DMS 273 (cell line): ENCODE results near the gene EGFR.

Source experiments
- DNase-seq: peaks from one replicate; lab custom pipeline; 2025; ENCODE audit not compliant: unreplicated experiment; lab: John Stamatoyannopoulos, UW

EGFR gene

DNA sequence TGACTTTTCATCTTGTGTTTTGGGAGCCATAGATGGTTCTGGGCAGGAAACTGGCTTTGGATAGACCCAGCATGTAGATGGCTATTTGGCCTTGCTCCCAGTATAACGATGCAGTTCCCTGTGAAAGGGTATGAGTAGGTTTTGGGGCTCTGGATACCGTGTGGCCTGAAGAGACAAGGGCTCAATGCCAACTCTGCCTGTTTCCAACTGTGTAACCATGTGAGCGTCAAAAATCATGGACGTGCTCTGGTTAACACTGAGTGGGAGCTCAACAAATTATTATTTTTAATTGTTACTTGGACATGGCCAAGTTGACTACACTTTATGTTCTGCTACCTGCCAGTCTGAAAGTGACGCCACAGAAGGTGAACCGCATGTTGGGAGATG is 41.8 kb downstream of the EGFR start:
- no peak for DNase-seq

DNA sequence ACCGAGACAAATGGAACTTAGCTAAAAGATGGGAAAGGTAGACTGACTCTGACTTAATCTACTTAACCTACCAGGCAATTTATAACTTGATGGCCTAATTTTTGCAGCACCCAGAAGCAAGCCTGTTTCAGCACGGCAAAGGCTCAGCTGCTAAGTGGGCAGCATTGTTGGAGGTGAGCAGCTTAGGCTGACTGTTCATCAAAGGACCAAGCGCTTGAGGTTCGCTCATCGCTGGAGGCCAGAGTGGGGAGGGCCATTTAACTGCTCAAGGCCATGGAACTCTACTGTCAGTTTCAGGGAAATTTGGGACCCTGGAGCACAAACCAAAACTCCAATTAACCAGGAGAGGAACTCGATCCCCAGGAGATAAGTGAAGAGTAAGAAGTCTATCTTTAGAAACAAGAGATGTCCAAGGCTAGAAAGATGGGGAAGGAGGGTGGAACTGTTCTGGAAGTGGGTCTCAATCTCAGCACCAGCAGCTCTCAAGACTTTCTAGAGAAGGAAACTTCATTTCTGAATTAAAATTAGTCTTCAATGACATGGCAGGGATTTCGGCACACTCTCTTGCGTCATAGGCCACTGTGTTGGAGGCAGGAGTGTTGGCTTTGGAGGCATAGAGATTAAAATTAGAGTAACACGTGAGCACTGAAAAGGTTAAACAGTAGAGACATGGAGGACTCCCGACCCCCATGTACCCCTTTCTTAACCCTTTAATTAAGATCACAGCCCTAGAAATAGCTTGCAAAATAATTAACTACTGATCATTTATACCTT is 43.1 kb downstream of the EGFR start:
- no peak for DNase-seq

DNA sequence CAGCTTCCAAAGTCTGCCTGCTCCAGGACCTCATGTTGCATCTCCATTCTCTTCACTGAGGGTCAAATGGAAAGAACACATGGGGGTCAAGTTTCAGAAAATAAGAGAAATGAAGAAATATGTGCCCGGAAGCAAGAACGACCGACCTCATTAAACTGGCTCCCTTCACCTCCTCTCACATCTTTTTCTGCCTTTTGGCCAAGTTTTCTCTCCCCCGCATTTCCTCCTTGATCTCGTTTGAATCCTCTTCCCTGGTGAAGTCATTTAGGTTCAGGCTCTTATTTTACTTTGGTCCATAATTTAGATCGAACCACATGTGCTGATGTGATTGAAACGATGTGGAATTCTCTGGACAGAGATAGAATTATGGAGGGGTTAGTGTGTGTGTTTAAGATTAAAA is 44.2 kb downstream of the EGFR start:
- no peak for DNase-seq

DNA sequence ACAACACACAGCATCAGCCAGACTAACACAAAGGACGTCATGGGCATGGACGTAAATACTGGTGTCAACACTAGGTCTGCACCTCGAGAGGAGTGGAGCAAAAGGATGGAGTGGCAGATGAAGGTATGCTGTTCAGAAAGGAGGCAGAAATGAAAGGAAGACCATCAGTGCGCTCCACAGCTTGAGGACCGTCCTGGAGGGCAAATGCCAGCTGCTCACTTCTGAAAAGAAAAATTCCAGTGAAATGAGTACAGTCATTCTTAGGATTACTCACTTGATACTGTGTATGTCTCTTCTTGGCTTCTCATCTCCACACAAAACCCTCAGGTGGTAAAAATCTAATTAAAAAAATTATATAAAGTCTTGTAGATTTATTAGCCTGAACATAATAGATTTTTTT is 44.8 kb downstream of the EGFR start:
- DNase-seq = no peak

DNA sequence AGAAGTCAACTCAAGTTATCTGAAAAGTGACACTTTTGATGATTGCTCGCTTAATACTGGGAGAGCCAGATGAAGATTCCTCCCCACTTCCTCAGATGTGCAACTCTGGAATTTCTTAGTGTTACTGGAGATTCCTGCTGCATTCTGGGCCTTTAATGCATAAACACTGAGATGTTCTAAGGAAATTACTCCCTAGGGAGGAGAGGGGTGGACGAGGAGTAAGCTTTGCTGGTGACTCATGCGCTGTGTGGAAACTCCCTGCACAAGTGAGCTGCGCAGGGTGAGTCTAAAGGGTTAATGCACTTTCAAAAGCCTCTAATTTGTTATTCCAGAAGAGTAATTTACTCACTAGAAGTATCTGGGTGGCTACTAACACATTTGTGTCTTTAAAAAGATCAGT is 46.3 kb downstream of the EGFR start:
- DNase-seq = peak; percentile 22

DNA sequence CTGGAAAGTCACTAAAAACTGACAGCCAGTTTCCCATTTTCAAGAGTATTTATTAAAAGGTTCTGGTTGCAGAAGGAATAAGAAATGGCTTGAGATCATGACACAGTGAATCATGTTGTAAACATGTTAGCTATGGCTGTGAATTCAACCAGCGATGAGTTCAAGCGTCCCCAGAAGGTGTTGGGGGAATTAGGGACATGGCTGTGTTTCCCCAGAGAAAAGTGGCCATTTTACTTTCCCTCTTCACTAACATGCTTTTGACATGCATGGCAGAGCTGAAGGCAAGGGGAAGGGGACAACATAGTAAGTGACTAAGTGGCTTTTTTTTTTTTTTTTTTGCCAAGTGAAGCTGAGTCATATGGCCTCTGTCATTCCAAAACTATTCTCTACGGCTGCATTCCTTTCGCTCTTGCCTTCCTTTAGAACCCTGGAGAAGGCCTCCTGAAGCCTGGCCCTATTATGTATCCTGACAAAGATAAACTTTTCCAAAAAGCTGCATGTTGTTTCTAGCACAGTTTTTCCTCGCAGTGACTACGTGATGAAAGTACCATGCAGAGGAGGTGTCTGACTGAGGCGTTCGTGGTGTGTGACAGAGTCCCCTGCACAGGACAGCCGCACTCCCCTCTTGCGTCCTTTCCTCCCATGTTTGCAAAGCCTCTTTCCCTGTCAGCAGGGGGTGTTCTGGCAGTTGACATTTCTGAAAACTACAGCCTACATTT is 46.9 kb downstream of the EGFR start:
- DNase-seq = no peak

DNA sequence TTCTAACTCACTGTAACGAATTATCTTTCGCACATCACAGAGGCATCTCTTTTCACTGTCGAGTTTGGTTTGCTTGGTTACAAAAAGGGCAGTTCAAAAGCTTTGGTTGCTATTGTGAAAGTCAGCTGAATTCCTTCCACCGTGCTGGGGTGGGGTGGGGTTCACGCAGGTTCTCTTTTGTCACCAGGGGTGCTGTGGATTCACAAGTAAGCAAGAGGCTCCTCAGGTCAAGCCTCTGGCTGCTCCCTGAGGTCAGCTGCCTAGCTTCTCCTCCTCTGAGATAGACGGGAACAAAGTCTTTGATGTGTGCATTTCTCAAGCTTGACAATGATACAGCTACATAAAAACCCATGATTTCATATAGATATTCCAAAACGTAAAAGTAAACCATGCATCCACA is 47.7 kb downstream of the EGFR start:
- no peak for DNase-seq

DNA sequence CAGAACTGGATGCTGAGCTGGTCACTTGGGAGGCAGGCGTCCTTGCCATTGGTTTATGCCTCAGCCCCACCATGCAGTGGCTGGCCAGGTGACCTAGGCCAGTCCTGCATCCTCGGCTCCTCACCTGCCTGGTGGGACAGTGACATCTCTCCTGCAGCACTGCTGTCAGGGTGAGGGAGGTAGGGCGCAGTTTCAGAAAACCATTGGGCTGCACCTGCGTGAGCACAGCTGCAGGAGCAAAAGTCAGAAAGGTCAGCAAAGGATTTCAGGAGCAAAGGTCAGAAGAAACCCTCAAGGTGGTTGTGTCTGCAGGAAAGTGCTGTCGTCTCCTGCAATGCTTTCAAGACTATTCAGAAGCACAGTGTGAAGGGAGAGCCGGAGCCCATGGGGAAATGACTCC is 48.1 kb downstream of the EGFR start:
- no peak for DNase-seq

DNA sequence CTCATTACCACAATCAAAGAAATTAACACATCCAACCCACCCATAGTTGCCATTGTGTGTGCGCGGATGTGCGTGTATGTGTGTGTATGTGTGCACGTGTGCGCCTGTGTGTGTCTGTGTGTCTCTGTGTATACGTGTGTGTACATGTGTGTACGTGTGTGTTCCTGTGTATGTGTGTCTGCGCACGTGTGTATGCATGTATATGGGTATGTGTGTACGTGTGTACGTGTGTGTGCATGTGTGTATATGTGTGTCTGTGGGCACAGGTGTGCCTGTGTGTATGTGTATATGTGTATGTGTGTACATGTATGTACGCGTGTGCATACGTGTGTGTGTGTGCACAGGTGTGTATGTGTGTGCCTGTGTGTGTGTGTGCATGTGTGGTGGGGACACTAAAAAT is 48.9 kb downstream of the EGFR start:
- no peak for DNase-seq

DNA sequence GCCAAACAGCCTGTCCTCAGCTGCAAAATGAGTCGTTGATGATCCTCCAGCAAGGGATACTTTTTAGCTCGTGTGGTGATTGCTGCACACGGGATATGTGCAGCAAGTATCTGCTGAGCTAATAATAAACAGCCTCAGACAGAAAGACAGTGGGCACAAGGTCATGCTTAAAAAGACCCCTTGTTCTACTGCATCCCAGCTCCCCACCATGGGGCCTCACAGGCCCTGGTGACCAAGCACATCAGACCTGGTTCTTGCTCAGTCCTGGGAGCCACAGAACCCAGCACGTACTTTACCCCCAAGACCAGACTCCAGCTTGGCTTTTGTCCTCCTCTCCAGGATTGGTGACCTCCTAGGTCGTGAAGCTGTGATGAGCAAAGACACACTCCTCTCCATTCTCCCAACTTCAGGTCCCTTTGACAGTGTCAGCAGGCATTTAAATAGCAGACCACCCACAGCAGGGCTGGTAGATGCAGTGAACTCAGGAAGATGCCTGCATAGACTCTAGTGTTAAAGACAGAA is 50.5 kb downstream of the EGFR start:
- DNase-seq = no peak

DNA sequence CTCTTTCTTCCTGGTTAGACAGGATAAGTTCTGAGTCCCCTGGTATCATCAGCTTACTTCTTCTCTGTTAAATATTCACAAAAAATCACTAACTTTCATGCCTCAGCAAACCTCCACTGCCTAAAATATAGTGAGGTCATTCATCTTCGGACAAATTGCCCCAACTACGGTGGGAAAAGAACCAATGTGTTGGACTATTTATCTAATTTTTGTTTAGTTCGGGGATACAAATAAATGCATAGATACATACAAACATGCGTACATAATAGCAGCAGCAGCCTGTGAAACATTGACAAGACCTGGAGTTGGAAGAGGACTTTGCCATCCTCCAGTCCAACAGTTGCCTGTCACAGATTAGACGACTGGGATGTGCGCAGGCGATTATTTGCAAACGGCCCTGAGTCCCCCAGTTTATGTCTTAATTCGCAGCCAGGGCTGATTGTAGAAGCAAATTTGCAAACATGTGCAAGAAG is 51.5 kb downstream of the EGFR start:
- DNase-seq = no peak

DNA sequence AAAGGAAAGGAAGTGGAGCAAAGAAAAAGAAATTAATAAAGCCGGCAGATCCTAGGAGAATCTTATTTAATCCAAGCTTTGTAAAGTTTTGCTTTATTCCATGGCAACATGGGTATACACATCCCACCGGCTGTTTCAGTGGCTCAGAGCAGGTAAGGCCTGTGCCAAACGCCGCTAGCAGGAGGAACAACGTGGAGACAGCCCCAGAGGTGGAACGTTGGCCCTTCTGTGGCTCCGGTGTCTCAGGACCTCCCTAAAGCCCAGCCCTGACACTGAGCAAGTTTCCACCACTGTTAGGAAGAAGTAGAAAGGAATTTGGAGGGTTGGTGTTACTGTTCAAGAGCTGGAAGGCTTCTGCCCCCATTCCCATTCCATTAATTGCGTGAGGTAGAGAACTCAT is 52.0 kb downstream of the EGFR start:
- no peak for DNase-seq

DNA sequence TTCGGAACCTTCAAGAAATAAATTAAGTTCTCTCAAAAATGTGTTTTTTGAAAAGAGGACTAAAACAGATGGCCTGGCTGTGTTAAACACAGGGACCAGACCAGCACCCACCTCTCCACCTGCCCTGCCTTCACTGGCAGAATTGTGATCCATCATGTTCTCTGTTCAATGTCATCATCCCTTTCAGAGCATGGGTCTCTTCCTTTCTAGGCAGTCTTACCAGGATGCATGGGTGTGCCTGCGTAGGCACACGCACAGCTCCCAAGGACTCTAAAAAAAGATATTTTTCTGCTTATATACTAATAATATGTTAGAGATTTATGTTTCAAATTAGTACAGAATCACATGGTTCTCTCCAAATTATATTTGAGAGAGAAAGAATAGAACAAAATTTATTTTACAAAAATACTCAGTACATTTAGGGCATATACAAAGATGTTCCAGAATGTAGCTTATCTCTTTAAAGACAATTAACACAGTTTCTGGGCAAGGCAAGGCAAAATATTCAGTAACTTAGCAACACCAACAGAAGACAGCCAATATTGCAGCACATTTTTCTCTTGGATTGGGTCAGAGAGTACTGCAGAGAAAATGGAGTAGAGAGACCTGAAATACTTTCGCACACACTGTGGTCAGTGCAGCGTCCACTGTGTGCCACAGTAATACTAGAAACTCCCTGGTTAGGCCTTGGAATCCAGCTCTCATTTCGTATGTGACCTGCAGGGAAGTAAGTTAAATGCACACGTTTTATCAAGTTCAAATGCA is 52.8 kb downstream of the EGFR start:
- DNase-seq = no peak

DNA sequence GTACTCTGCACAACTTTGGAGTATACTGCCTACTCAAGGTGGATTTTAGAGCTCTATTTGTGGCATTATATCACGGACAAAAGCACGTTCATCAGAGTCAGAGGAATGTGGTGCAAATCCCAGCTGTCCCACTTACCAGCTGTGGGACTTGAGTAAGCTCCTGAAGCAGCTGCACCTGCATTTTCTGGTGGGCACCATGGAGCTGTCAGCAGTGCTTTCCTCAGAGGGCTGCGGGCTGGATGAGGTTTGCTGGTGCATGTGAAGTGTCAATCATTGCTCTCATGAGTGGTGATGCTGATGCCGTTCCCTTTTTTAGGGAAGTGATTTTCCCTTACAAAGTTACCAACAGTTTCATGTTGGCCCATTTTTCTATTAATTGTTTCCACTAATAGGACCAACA is 53.4 kb downstream of the EGFR start:
- DNase-seq = no peak

DNA sequence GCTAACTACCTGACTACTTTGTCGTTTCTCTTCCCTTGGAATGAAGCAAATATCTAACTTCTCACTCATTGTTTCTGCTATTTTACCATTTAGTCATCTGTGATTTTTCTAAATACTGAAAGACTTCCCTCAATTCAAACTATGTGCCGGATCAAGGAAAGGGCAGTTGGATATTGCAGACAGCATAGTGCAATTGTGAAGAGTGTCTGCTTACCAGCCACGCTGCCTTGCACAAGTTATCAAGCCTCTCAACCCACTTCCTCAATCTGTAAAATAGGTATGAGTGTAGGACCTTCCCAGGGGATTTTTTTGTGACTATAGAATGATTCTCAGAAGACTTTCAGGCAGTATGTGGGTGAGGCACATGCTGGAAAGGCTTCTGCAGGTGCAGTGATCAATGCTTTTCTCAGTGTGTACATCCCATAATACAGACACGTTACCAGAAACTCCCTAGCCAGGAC is 54.3 kb downstream of the EGFR start:
- DNase-seq = no peak

DNA sequence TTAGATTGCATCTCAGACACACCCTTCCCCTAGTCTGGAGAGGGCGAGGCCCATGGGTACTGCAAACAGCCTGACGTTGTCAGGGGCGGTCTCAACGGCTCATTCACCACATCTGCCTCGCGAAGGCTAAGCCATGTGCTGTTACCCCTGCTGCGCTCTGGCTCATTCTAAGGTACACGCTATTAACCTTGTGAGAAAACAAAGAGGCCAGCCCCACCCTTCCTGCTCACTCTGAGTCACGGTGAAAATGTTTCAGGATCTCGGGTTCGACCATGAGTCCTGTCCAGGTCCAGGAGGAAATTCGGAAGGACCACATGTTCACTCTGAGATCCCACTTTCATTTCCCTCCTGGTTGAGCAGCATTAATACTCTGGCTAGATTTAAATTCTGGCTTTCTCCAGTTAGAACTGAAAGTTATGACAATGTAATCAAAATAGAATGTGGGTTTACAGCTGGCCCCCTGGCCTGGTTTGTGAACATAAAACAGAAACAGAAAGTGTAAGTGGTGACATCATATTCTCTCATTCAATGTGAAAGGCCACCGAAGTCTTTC is 55.2 kb downstream of the EGFR start:
- no peak for DNase-seq

DNA sequence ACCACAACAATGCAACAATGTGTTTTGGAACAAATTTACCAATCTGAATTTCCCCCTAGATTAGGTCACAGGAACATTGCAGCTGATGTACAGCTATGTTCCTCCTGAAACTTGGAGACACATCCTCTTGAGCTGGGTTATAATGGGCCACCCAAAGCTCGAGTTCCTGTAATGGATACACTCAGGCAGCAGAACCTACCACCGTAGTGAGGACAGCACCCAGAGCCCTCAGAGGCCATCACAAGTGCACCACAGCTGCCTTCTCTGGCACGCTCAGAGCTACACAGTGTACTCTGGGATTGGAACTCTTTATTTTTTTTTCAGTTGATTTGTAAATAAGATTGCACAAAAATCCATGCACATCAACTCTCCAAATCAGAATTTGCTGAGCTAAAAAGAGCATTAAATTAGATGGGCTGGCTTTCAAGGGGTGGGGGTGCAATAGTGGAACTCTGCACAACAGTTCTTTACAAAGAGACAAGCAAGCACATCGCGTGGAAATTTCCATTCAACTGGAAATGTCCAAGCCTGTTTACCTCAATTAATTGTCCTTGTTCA is 56.7 kb downstream of the EGFR start:
- DNase-seq = no peak

DNA sequence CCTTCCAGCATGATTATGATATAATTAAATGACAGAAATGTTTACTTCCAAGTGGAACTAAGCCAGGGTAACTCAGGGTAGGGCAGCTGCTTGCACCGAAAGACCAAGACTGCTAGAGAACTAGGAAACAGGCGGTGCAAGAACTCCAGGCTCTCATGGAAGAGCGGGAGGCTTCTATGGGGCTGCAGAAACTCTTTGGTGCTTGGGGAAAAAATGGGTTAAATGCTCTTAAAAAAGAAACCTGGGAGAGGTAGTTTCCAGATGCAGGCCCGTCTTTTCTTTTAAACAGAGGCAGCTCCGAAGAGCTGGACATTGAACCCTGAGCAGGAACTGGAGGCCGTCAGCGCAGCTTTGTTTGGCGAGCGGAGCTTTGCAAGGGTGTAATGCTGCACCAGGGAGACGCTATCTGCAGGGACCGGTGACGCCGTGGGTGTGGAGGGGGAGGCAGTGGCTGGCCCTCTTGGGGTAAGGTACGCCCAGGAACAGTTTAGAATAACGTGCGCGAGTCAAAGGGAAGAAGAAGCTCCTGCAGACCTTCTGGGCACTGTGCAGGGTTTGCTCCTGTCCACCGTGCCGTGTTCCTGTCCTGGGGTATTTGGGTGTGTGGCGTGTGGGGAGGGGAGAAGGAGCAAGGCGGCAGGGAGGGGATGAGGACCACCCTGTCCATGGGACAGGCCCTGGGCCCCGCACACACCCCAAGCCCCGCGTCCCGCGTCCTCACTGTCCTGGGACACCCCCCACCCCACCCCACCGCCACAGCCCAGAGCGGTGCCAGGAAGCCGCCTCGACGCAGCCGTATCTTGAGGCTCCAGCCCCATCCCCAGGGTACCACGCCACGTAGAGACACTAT is 59.0 kb downstream of the EGFR start:
- no peak for DNase-seq

DNA sequence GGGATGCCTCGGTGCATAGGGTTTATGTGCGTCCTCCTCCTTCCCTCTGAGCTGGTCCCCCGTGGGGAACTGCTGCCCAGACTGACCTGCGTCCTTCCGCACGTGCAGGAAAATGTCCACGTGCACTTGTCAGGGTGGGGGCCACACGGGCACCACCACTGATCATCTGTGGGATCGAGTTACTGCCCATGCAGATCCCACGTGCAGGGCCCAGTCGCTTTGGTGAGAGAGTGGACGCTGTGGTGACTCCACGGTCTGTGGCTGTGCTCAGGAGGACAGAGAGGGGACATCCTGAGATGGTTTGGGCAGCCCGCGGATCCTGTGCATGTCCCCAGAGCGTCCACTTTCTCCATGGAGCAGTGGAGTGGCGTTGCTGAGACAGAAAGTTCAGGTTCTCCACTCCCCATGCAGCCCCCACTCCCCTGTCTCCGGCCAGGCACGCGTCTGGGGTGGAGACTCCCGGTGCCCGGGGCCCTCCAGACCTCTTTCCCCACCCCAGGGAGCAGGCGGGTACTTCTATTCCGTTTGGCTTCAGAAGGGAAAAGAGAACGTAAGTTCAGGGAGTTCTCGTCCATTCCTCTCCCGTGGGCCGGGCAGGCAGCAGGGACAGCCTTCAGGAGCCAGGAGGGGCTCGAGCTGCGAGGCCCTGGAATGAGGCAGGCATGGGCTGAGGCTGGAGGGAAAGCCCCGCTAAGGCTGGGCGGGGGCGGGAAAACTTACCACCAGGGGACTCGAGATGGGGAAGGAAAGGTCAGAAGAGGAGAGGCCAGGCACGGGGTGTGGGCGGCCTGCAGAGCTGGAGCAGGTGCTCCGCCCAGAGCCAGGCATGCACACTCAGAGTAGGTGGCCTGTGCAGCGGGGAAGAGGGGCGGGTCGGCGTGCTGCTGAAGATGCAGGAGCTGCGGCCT is 59.9 kb downstream of the EGFR start:
- no peak for DNase-seq
